Endothelial cell of umbilical vein (primary cell): ENCODE results near the gene RPS27. TPM values are rescaled to one million over a fixed set of nuclear protein-coding genes. Genes with fewer than 3 reads are reported as not detected.

Experiments used
- BruUV-seq: library from RNA; stranded (reverse); fragments of 400-500 nt; replicated peaks from 2 replicates; lab custom pipeline; 2021; lab: Mats Ljungman, UMichigan
- CTCF ChIA-PET: fragments of 300-600, 350-600 bp; sonication (Branson Sonifier 250); formaldehyde crosslinking; loops from one replicate; lab custom pipeline; 2021; ENCODE audit warnings: antibody characterized with exemption, inconsistent platforms; lab: Charles Lee
- POLR2A ChIA-PET: fragments of 300-600, 350-600 bp; sonication (Branson Sonifier 250); formaldehyde crosslinking; loops from one replicate; lab custom pipeline; 2021; ENCODE audit warnings: antibody characterized with exemption, inconsistent platforms; lab: Charles Lee
- DNase-seq: peaks from one replicate; pipeline ENCODE4 v3.0.0-alpha.2; 2011; ENCODE audit warnings: low read depth, low spot score
- FAIRE-seq: peaks from 2 replicates; lab custom pipeline; 2011; peaks lifted over from hg19 to GRCh38; lab: Jason Lieb, UNC
- H2AFZ ChIP-seq: 2 replicates; pipeline ENCODE4 v1.6.0; 2012; ENCODE audit warnings: low read depth, low read length, control low read depth, inconsistent platforms
- H3K27ac ChIP-seq: 2 replicates; pipeline ENCODE4 v1.5.1; 2011; ENCODE audit warnings: low read depth, mild to moderate bottlenecking, control low read depth, low read length, moderate library complexity; ENCODE audit not compliant: insufficient read depth
- H3K27me3 ChIP-seq, 2 experiments: 2 replicates each; pipeline versions ENCODE4 v1.6.0 to v1.6.1; 2011; ENCODE audit warnings: low read length in 2 of 2, mixed read lengths in 1 of 2; ENCODE audit not compliant: control insufficient read depth in 2 of 2, insufficient read depth in 2 of 2
- H3K36me3 ChIP-seq, 2 experiments: 2 replicates in 1 of 2; 3 replicates in 1 of 2; pipeline ENCODE4 v1.5.1; 2011; ENCODE audit warnings: low read length in 2 of 2, mild to moderate bottlenecking in 1 of 2, moderate library complexity in 1 of 2; ENCODE audit not compliant: control insufficient read depth in 2 of 2, insufficient read depth in 2 of 2; ENCODE audit errors: extremely low read depth in 1 of 2
- H3K4me1 ChIP-seq: 3 replicates; pipeline ENCODE4 v1.5.1; 2011; ENCODE audit warnings: mild to moderate bottlenecking, low read length; ENCODE audit not compliant: control insufficient read depth, insufficient read depth; ENCODE audit errors: extremely low read depth
- H3K4me2 ChIP-seq: 2 replicates; pipeline ENCODE4 v1.6.1; 2011; ENCODE audit warnings: low read length, control low read depth, mixed read lengths; ENCODE audit not compliant: insufficient read depth
- H3K4me3 ChIP-seq, 3 experiments: fragments of 200-600 bp in 1 of 3; sonication (generic), shearing (Covaris generic) in 1 of 3; replicated peaks in 1 of 3; 2 replicates each; pipeline ENCODE4 v1.5.1; 2011 to 2016; ENCODE audit warnings: control low read depth in 3 of 3, low read length in 3 of 3, mild to moderate bottlenecking in 2 of 3, inconsistent platforms in 1 of 3, low read depth in 1 of 3, moderate library complexity in 1 of 3; ENCODE audit not compliant: insufficient read depth in 1 of 3
- H3K79me2 ChIP-seq: 2 replicates; pipeline ENCODE4 v1.6.0; 2012; ENCODE audit warnings: low read length, inconsistent platforms; ENCODE audit not compliant: control insufficient read depth, insufficient read depth
- H3K9ac ChIP-seq: replicated peaks from 2 replicates; pipeline ENCODE3; 2011; ENCODE audit warnings: low read length, control low read depth; ENCODE audit not compliant: insufficient read depth; ENCODE audit errors: extremely low read depth
- H3K9me1 ChIP-seq: replicated peaks from 3 replicates; pipeline ENCODE4 v1.6.0; 2011; ENCODE audit warnings: mild to moderate bottlenecking, low read length; ENCODE audit not compliant: control insufficient read depth, insufficient read depth; ENCODE audit errors: extremely low read depth
- H3K9me3 ChIP-seq: replicated peaks from 2 replicates; pipeline ENCODE4 v1.5.1; 2012; ENCODE audit warnings: low read length, inconsistent platforms; ENCODE audit not compliant: control insufficient read depth, insufficient read depth
- H4K20me1 ChIP-seq: replicated peaks from 2 replicates; pipeline ENCODE3; 2011; ENCODE audit warnings: mild to moderate bottlenecking, low read length; ENCODE audit not compliant: control insufficient read depth, insufficient read depth; ENCODE audit errors: extremely low read depth
- CTCF ChIP-seq, 2 donors: IDR thresholded peaks; 1 replicate in 1 of 2; 2 replicates in 1 of 2; pipeline ENCODE4 v1.5.1; 2011; ENCODE audit warnings: low read length in 2 of 2, mild to moderate bottlenecking in 2 of 2, moderate library complexity in 2 of 2, control low read depth in 1 of 2, inconsistent platforms in 1 of 2, low read depth in 1 of 2; ENCODE audit not compliant: insufficient read depth in 1 of 2; ENCODE audit errors: extremely low read depth in 1 of 2
- EZH2 ChIP-seq: IDR thresholded peaks from 2 replicates; pipeline ENCODE4 v1.6.1; 2012; ENCODE audit warnings: borderline replicate concordance, low read depth, mild to moderate bottlenecking, moderate library complexity, low read length, inconsistent platforms; ENCODE audit not compliant: severe bottlenecking
- FOS ChIP-seq: IDR thresholded peaks from 2 replicates; pipeline ENCODE4 v1.6.1; 2011; ENCODE audit warnings: mild to moderate bottlenecking, low read length, moderate library complexity, borderline replicate concordance; ENCODE audit not compliant: insufficient read depth
- GATA2 ChIP-seq: IDR thresholded peaks from 2 replicates; pipeline ENCODE4 v1.7.0; 2011; ENCODE audit warnings: low read depth, mild to moderate bottlenecking, moderate library complexity, mixed read lengths, low read length; ENCODE audit not compliant: insufficient read length, insufficient read depth
- JUN ChIP-seq: IDR thresholded peaks from 2 replicates; pipeline ENCODE4 v1.6.1; 2011; ENCODE audit warnings: borderline replicate concordance, low read depth; ENCODE audit not compliant: insufficient read length, insufficient read depth
- MAX ChIP-seq: IDR thresholded peaks from 2 replicates; pipeline ENCODE4 v1.6.1; 2011; ENCODE audit not compliant: insufficient read depth, insufficient read length
- MYC ChIP-seq: IDR thresholded peaks from one replicate; pipeline ENCODE4 v1.6.1; 2011; ENCODE audit warnings: mild to moderate bottlenecking, low read depth, low read length
- POLR2A ChIP-seq: IDR thresholded peaks from 2 replicates; pipeline ENCODE4 v1.6.1; 2012; ENCODE audit warnings: low read depth, mild to moderate bottlenecking, control low read depth, low read length
- POLR2AphosphoS5 ChIP-seq: IDR thresholded peaks from 2 replicates; pipeline ENCODE4 v1.6.1; 2012; ENCODE audit warnings: low read depth, mild to moderate bottlenecking, control low read depth, low read length, moderate library complexity; ENCODE audit not compliant: insufficient read depth
- dilution Hi-C: fragments of 300-500 bp; cut with MboI; formaldehyde crosslinking; loops from one replicate; pipeline ENCODE4 v1.15.0; 2019; ENCODE audit warnings: low sequenced_read_pairs; ENCODE audit not compliant: extremely low pct_ligation_motif_present
- intact Hi-C: fragments of 100-400 bp; cut with micrococcal nuclease; formaldehyde crosslinking; loops from one replicate; pipeline ENCODE4 v1.10.0; 2022
- polyA plus RNA-seq, 4 experiments: library from polyadenylated mRNA; depleted of rRNA in 3 of 4; stranded (reverse) in 3 of 4; unstranded in 1 of 4; fragments of >200 nt; gene quantifications; 2 replicates each; pipeline versions ENCODE4 v1.2.1 to v1.2.3, GENCODE V29; 2011 to 2012; ENCODE audit warnings: missing spikeins in 1 of 4
- total RNA-seq: library from RNA; stranded (reverse); gene quantifications from 2 replicates; pipeline ENCODE4 v1.2.3, GENCODE V29; 2021

Gene RPS27
- total and polyA plus RNA-seq, 2 donors (not counting 3 experiments of a cell fraction or from before 2014, with no cell fraction given): 1,120 to 1,521 TPM

GRCh38 chr1:153970346-153970745, 20.2 kb upstream of the RPS27 start:
- DNase-seq (no peak), FAIRE-seq (no peak)
- no peaks in the 10 kb centered on the region for H3K79me2 ChIP-seq
- dilution Hi-C loops (no loop called here), intact Hi-C loops (no loop called here)
- H2AFZ ChIP-seq: no peak overlapping the region
- TF ChIP-seq MAX (no peak), FOS (no peak), POLR2A (no peak), POLR2AphosphoS5 (no peak), EZH2 (no peak), CTCF (IDR thresholded peaks at IDR 0.05; ENCODE audit: extremely low read depth in 1 of 2, insufficient read depth in 1 of 2, low read depth in 1 of 2, low read length in 2 of 2) (no peak), MYC (no peak), GATA2 (no peak), JUN (no peak)
- no peaks in the 10 kb centered on the region for H3K27me3 ChIP-seq
- H3K4me2 ChIP-seq: no peak overlapping the region
- POLR2A ChIA-PET: no interaction called here
- no peak overlapping the region for H3K4me3 ChIP-seq
- BruUV-seq: no TSS peak
- H3K4me1 ChIP-seq: peaks cover 18% of the 10 kb centered on the region
- no peaks in the 10 kb centered on the region for H4K20me1 ChIP-seq
- no peak overlapping the region for H3K9ac ChIP-seq
- no peaks in the 10 kb centered on the region for H3K9me1 ChIP-seq
- CTCF ChIA-PET: interaction anchor here (4.7 kb wide), 1 partner anchor 25 kb away, joined by 37 read pairs; the partner anchor contains the start of gene DENND4B
- H3K9me3 ChIP-seq: no peaks in the 10 kb centered on the region
- H3K27ac ChIP-seq: no peak overlapping the region
- H3K36me3 ChIP-seq: peaks cover 0 to 11% of the 10 kb centered on the region in 2 experiments
